Karpas-422 (cell line): ENCODE measurements around the gene PJA2. TPM values are rescaled to one million over a fixed set of nuclear protein-coding genes. Genes with fewer than 3 reads are reported as not detected.

Source experiments
- DNase-seq: peaks from one replicate; pipeline ENCODE4 v3.0.0-alpha.2; 2015
- H2AFZ ChIP-seq: fragments of 200-600 bp; sonication (generic); 2 replicates; pipeline ENCODE4 v1.6.1; 2014; ENCODE audit warnings: antibody characterized with exemption, low read length, mixed read lengths
- H3K27ac ChIP-seq: fragments of 200-600 bp; sonication (generic); 2 replicates; pipeline ENCODE4 v1.5.1; 2014; ENCODE audit warnings: mild to moderate bottlenecking, low read length, moderate library complexity
- H3K27me3 ChIP-seq: fragments of 200-600 bp; sonication (generic); 2 replicates; pipeline ENCODE4 v1.6.1; 2014; ENCODE audit warnings: low read length, mixed read lengths
- H3K36me3 ChIP-seq: fragments of 200-600 bp; sonication (generic); 2 replicates; pipeline ENCODE4 v1.6.1; 2014; ENCODE audit warnings: low read length, mixed read lengths; ENCODE audit not compliant: insufficient read depth
- H3K4me1 ChIP-seq: fragments of 200-600 bp; sonication (generic); 2 replicates; pipeline ENCODE4 v1.6.1; 2014; ENCODE audit warnings: mild to moderate bottlenecking, low read length, mixed read lengths
- H3K4me2 ChIP-seq: fragments of 200-600 bp; sonication (generic); 2 replicates; pipeline ENCODE4 v1.6.1; 2014; ENCODE audit warnings: low read length, low read depth, mild to moderate bottlenecking; ENCODE audit not compliant: poor library complexity, severe bottlenecking
- H3K4me3 ChIP-seq: fragments of 200-600 bp; sonication (generic); 2 replicates; pipeline ENCODE4 v1.5.1; 2014; ENCODE audit warnings: mild to moderate bottlenecking, antibody characterized with exemption, low read length, mixed read lengths
- H3K79me2 ChIP-seq: fragments of 200-600 bp; sonication (generic); 2 replicates; pipeline ENCODE4 v1.6.1; 2014; ENCODE audit warnings: mild to moderate bottlenecking, low read length, mixed read lengths
- H3K9ac ChIP-seq: fragments of 200-600 bp; sonication (generic); 2 replicates; pipeline ENCODE4 v1.6.0; 2014; ENCODE audit warnings: low read length
- H3K9me2 ChIP-seq: fragments of 200-600 bp; sonication (generic), shearing (Covaris generic); replicated peaks from 2 replicates; pipeline ENCODE4 v1.6.0; 2014; ENCODE audit warnings: mild to moderate bottlenecking, low read length, moderate library complexity; ENCODE audit not compliant: insufficient read depth
- H3K9me3 ChIP-seq: fragments of 300-700, 200-600 bp; sonication (generic); 2 replicates; pipeline ENCODE4 v1.6.1; 2014; ENCODE audit warnings: low read length, mixed read lengths
- H4K20me1 ChIP-seq: fragments of 200-600 bp; sonication (generic); 2 replicates; pipeline ENCODE4 v1.6.1; 2014; ENCODE audit warnings: mild to moderate bottlenecking, antibody characterized with exemption, low read length, low read depth; ENCODE audit not compliant: insufficient read depth
- total RNA-seq: library from RNA; depleted of rRNA; stranded (reverse); fragments of >200 nt; shearing (Covaris generic); gene quantifications from 2 replicates; pipeline ENCODE4 v1.2.3, GENCODE V29; 2014; ENCODE audit warnings: low replicate concordance

PJA2 gene
- total RNA-seq, 1 experiment from 2014 or later = 50.1 TPM

- H3K9me3 ChIP-seq = no peaks in the 10 kb centered on the region
- H2AFZ ChIP-seq = no peak overlapping the region
- no peaks in the 10 kb centered on the region for H3K36me3 ChIP-seq
- no peak for DNase-seq
- no peaks in the 10 kb centered on the region for H3K9me2 ChIP-seq
- H3K27me3 ChIP-seq = no peaks in the 10 kb centered on the region
- no peaks in the 10 kb centered on the region for H3K79me2 ChIP-seq
- no peaks in the 10 kb centered on the region for H4K20me1 ChIP-seq
- no peak overlapping the region for H3K4me3 ChIP-seq
- no peaks in the 10 kb centered on the region for H3K4me1 ChIP-seq
- no peak overlapping the region for H3K27ac ChIP-seq
- no peak overlapping the region for H3K9ac ChIP-seq
- no peak overlapping the region for H3K4me2 ChIP-seq
Measured at GRCh38 chr5:109307951-109308350, 101.8 kb downstream of the PJA2 start.

- no peaks in the 10 kb centered on the region for H3K27me3 ChIP-seq
- no peaks in the 10 kb centered on the region for H3K4me1 ChIP-seq
- H3K9me2 ChIP-seq = no peaks in the 10 kb centered on the region
- DNase-seq = no peak
- no peak overlapping the region for H2AFZ ChIP-seq
- no peaks in the 10 kb centered on the region for H4K20me1 ChIP-seq
- H3K79me2 ChIP-seq = no peaks in the 10 kb centered on the region
- H3K9ac ChIP-seq = no peak overlapping the region
- no peak overlapping the region for H3K4me3 ChIP-seq
- no peak overlapping the region for H3K4me2 ChIP-seq
- H3K9me3 ChIP-seq = no peaks in the 10 kb centered on the region
- no peaks in the 10 kb centered on the region for H3K36me3 ChIP-seq
- no peak overlapping the region for H3K27ac ChIP-seq
Measured at GRCh38 chr5:109307456-109307855, 102.3 kb downstream of the PJA2 start.

GRCh38 chr5:109305352-109305751 is 104.4 kb downstream of the PJA2 start:
- Histone ChIP-seq H3K79me2 (no peaks in the 10 kb centered on the region), H3K9ac (no peak overlapping the region), H3K4me3 (no peak overlapping the region), H3K9me3 (no peaks in the 10 kb centered on the region), H3K27me3 (no peaks in the 10 kb centered on the region), H3K4me2 (no peak overlapping the region), H3K27ac (no peak overlapping the region), H2AFZ (no peak overlapping the region), H3K4me1 (no peaks in the 10 kb centered on the region), H3K36me3 (no peaks in the 10 kb centered on the region), H4K20me1 (no peaks in the 10 kb centered on the region), H3K9me2 (no peaks in the 10 kb centered on the region)
- no peak for DNase-seq

- H2AFZ ChIP-seq = no peak overlapping the region
- H4K20me1 ChIP-seq = no peaks in the 10 kb centered on the region
- no peaks in the 10 kb centered on the region for H3K27me3 ChIP-seq
- no peaks in the 10 kb centered on the region for H3K4me1 ChIP-seq
- no peak overlapping the region for H3K27ac ChIP-seq
- H3K4me3 ChIP-seq = no peak overlapping the region
- no peaks in the 10 kb centered on the region for H3K79me2 ChIP-seq
- H3K9me3 ChIP-seq = no peaks in the 10 kb centered on the region
- no peaks in the 10 kb centered on the region for H3K36me3 ChIP-seq
- H3K9me2 ChIP-seq = no peaks in the 10 kb centered on the region
- DNase-seq = no peak
- no peak overlapping the region for H3K4me2 ChIP-seq
- no peak overlapping the region for H3K9ac ChIP-seq
Measured at GRCh38 chr5:109304309-109304708, 105.5 kb downstream of the PJA2 start.

GRCh38 chr5:109300367-109300766 is 109.4 kb downstream of the PJA2 start:
- Histone ChIP-seq H3K4me3 (no peak overlapping the region), H3K4me1 (no peaks in the 10 kb centered on the region), H2AFZ (no peak overlapping the region), H3K27ac (no peak overlapping the region), H3K27me3 (no peaks in the 10 kb centered on the region), H3K9me2 (no peaks in the 10 kb centered on the region), H3K9ac (no peak overlapping the region), H3K9me3 (no peaks in the 10 kb centered on the region), H3K79me2 (no peaks in the 10 kb centered on the region), H4K20me1 (no peaks in the 10 kb centered on the region), H3K36me3 (no peaks in the 10 kb centered on the region), H3K4me2 (no peak overlapping the region)
- DNase-seq = no peak

GRCh38 chr5:109299557-109299956 is 110.2 kb downstream of the PJA2 start:
- H3K27me3 ChIP-seq = no peaks in the 10 kb centered on the region
- H3K79me2 ChIP-seq = no peaks in the 10 kb centered on the region
- H3K4me2 ChIP-seq = no peak overlapping the region
- H3K9me3 ChIP-seq = no peaks in the 10 kb centered on the region
- no peak overlapping the region for H3K4me3 ChIP-seq
- no peaks in the 10 kb centered on the region for H3K9me2 ChIP-seq
- no peaks in the 10 kb centered on the region for H3K36me3 ChIP-seq
- no peaks in the 10 kb centered on the region for H4K20me1 ChIP-seq
- H3K27ac ChIP-seq = no peak overlapping the region
- no peaks in the 10 kb centered on the region for H3K4me1 ChIP-seq
- H3K9ac ChIP-seq = no peak overlapping the region
- H2AFZ ChIP-seq = no peak overlapping the region
- no peak for DNase-seq

- H2AFZ ChIP-seq = no peak overlapping the region
- no peak for DNase-seq
- H3K27me3 ChIP-seq = no peaks in the 10 kb centered on the region
- H3K9me2 ChIP-seq = no peaks in the 10 kb centered on the region
- no peaks in the 10 kb centered on the region for H3K4me1 ChIP-seq
- no peaks in the 10 kb centered on the region for H4K20me1 ChIP-seq
- no peak overlapping the region for H3K4me2 ChIP-seq
- H3K79me2 ChIP-seq = no peaks in the 10 kb centered on the region
- H3K27ac ChIP-seq = no peak overlapping the region
- H3K9me3 ChIP-seq = no peaks in the 10 kb centered on the region
- H3K4me3 ChIP-seq = no peak overlapping the region
- no peak overlapping the region for H3K9ac ChIP-seq
- no peaks in the 10 kb centered on the region for H3K36me3 ChIP-seq
Measured at GRCh38 chr5:109298794-109299193, 111.0 kb downstream of the PJA2 start.

- H3K4me2 ChIP-seq = no peak overlapping the region
- H4K20me1 ChIP-seq = no peaks in the 10 kb centered on the region
- no peaks in the 10 kb centered on the region for H3K9me3 ChIP-seq
- H3K4me1 ChIP-seq = no peaks in the 10 kb centered on the region
- no peak overlapping the region for H2AFZ ChIP-seq
- H3K9me2 ChIP-seq = no peaks in the 10 kb centered on the region
- H3K36me3 ChIP-seq = no peaks in the 10 kb centered on the region
- no peak overlapping the region for H3K4me3 ChIP-seq
- no peak for DNase-seq
- no peak overlapping the region for H3K27ac ChIP-seq
- no peaks in the 10 kb centered on the region for H3K79me2 ChIP-seq
- no peak overlapping the region for H3K9ac ChIP-seq
- H3K27me3 ChIP-seq = no peaks in the 10 kb centered on the region
Measured at GRCh38 chr5:109297900-109298299, 111.9 kb downstream of the PJA2 start.

- H2AFZ ChIP-seq = no peak overlapping the region
- H3K4me3 ChIP-seq = no peak overlapping the region
- no peaks in the 10 kb centered on the region for H3K36me3 ChIP-seq
- no peaks in the 10 kb centered on the region for H3K79me2 ChIP-seq
- H4K20me1 ChIP-seq = no peaks in the 10 kb centered on the region
- no peak for DNase-seq
- H3K9me2 ChIP-seq = no peaks in the 10 kb centered on the region
- H3K9me3 ChIP-seq = no peaks in the 10 kb centered on the region
- no peaks in the 10 kb centered on the region for H3K27me3 ChIP-seq
- no peak overlapping the region for H3K27ac ChIP-seq
- H3K9ac ChIP-seq = no peak overlapping the region
- H3K4me1 ChIP-seq = no peaks in the 10 kb centered on the region
- no peak overlapping the region for H3K4me2 ChIP-seq
Measured at GRCh38 chr5:109291090-109291489, 118.7 kb downstream of the PJA2 start.
